Liver (tissue), 9 donors: ENCODE data around the gene SPATS2. TPM values are rescaled to one million over a fixed set of nuclear protein-coding genes. Genes with fewer than 3 reads are reported as not detected.

Experiments used
- DNase-seq: peaks from one replicate; pipeline ENCODE4 v3.0.0-alpha.2; 2017; ENCODE audit warnings: low spot score
- H3K27ac ChIP-seq, 2 donors: one replicate each; pipeline ENCODE4 v1.7.0; 2013; ENCODE audit warnings: inconsistent platforms in 2 of 2, low read length in 2 of 2, control low read depth in 1 of 2, low read depth in 1 of 2, mild to moderate bottlenecking in 1 of 2
- H3K27me3 ChIP-seq, 4 donors: one replicate each; pipeline versions ENCODE4 v1.6.1 to v1.7.0; 2013; ENCODE audit warnings: low read length in 3 of 4, inconsistent platforms in 1 of 4, mild to moderate bottlenecking in 1 of 4, moderate library complexity in 1 of 4; ENCODE audit not compliant: control insufficient read depth in 4 of 4, insufficient read depth in 4 of 4
- H3K36me3 ChIP-seq, 4 donors: one replicate each; pipeline versions ENCODE4 v1.6.1 to v1.7.0; 2013; ENCODE audit warnings: low read length in 3 of 4, mild to moderate bottlenecking in 3 of 4, low read depth in 1 of 4, moderate library complexity in 1 of 4; ENCODE audit not compliant: control insufficient read depth in 4 of 4, insufficient read depth in 3 of 4
- H3K4me1 ChIP-seq, 4 donors: one replicate each; pipeline versions ENCODE4 v1.6.1 to v1.7.0; 2013; ENCODE audit warnings: low read length in 3 of 4, mild to moderate bottlenecking in 3 of 4, moderate library complexity in 1 of 4; ENCODE audit not compliant: control insufficient read depth in 4 of 4, insufficient read depth in 4 of 4
- H3K4me3 ChIP-seq, 3 donors: one replicate each; pipeline versions ENCODE4 v1.6.1 to v1.7.0; 2013; ENCODE audit warnings: low read length in 3 of 3, control low read depth in 1 of 3, low read depth in 1 of 3, mild to moderate bottlenecking in 1 of 3
- H3K9ac ChIP-seq, 2 donors: one replicate each; pipeline ENCODE4 v1.7.0; 2013; ENCODE audit warnings: low read length in 2 of 2, mild to moderate bottlenecking in 2 of 2, moderate library complexity in 2 of 2, control low read depth in 1 of 2, low read depth in 1 of 2
- H3K9me3 ChIP-seq, 4 donors: one replicate each; pipeline versions ENCODE4 v1.6.1 to v1.7.0; 2013; ENCODE audit warnings: low read length in 3 of 4; ENCODE audit not compliant: control insufficient read depth in 4 of 4
- ATF3 ChIP-seq: IDR thresholded peaks from 2 replicates; pipeline ENCODE4 v1.6.1; 2016; ENCODE audit warnings: antibody characterized with exemption
- CTCF ChIP-seq: fragments of 150-350 bp; IDR thresholded peaks from 2 replicates; pipeline ENCODE4 v1.5.1; 2017; ENCODE audit warnings: improper control_type of control experiment, low read depth, low read length; ENCODE audit not compliant: missing input control
- EGR1 ChIP-seq, 2 donors: IDR thresholded peaks; 2 replicates each; pipeline ENCODE4 v1.6.1; 2016 to 2018; ENCODE audit warnings: antibody characterized with exemption in 2 of 2, low read depth in 2 of 2
- FOXA1 ChIP-seq: IDR thresholded peaks from 2 replicates; pipeline ENCODE4 v1.6.1; 2016; ENCODE audit warnings: antibody characterized with exemption
- FOXA2 ChIP-seq: IDR thresholded peaks from 2 replicates; pipeline ENCODE4 v1.6.1; 2016; ENCODE audit warnings: antibody characterized with exemption
- GABPA ChIP-seq, 2 donors: IDR thresholded peaks in 1 of 2; conservative IDR thresholded peaks in 1 of 2; 2 replicates each; pipeline ENCODE4 v1.6.1; 2016; ENCODE audit warnings: antibody characterized with exemption in 2 of 2, mild to moderate bottlenecking in 1 of 2, moderate library complexity in 1 of 2
- HNF4A ChIP-seq, 2 donors: conservative IDR thresholded peaks; 2 replicates each; pipeline ENCODE4 v1.6.1; 2016; ENCODE audit warnings: antibody characterized with exemption in 2 of 2, mild to moderate bottlenecking in 2 of 2
- HNF4G ChIP-seq: IDR thresholded peaks from 2 replicates; pipeline ENCODE4 v1.6.1; 2016; ENCODE audit warnings: antibody characterized with exemption
- JUND ChIP-seq, 2 donors: IDR thresholded peaks; 2 replicates each; pipeline ENCODE4 v1.6.1; 2016; ENCODE audit warnings: antibody characterized with exemption in 2 of 2
- MAX ChIP-seq: IDR thresholded peaks from 2 replicates; pipeline ENCODE4 v1.6.1; 2016; ENCODE audit warnings: antibody characterized with exemption
- NR2F2 ChIP-seq: IDR thresholded peaks from 2 replicates; pipeline ENCODE4 v1.6.1; 2016; ENCODE audit warnings: antibody characterized with exemption
- RAD21 ChIP-seq, 2 donors: IDR thresholded peaks; 2 replicates each; pipeline ENCODE4 v1.6.1; 2016; ENCODE audit warnings: antibody characterized with exemption in 2 of 2, mild to moderate bottlenecking in 2 of 2
- REST ChIP-seq: IDR thresholded peaks from 2 replicates; pipeline ENCODE4 v1.6.1; 2016; ENCODE audit warnings: antibody characterized with exemption, mild to moderate bottlenecking
- RXRA ChIP-seq, 2 donors: IDR thresholded peaks; 2 replicates each; pipeline ENCODE4 v1.6.1; 2017 to 2018; ENCODE audit warnings: antibody characterized with exemption in 2 of 2, mild to moderate bottlenecking in 1 of 2
- SP1 ChIP-seq: IDR thresholded peaks from 2 replicates; pipeline ENCODE4 v1.6.1; 2018; ENCODE audit warnings: antibody characterized with exemption, mild to moderate bottlenecking
- TAF1 ChIP-seq: conservative IDR thresholded peaks from 2 replicates; pipeline ENCODE4 v1.6.1; 2016; ENCODE audit warnings: antibody characterized with exemption, mild to moderate bottlenecking
- YY1 ChIP-seq: IDR thresholded peaks from 2 replicates; pipeline ENCODE4 v1.6.1; 2016; ENCODE audit warnings: antibody characterized with exemption, mild to moderate bottlenecking
- ZBTB33 ChIP-seq: IDR thresholded peaks from 2 replicates; pipeline ENCODE4 v1.6.1; 2016; ENCODE audit warnings: antibody characterized with exemption
- WGBS: extraction: QIAGEN DNeasy Blood & Tissue Kit; methylation state at CpG from one replicate; pipeline ENCODE4 v1.1.7; 2013; 5-methylcytosine and 5-hydroxymethylcytosine counted together
- polyA plus RNA-seq, 2 donors: library from polyadenylated mRNA; stranded (reverse) in 1 of 2; unstranded in 1 of 2; fragments of 200-250 nt in 1 of 2; fragments of >200 nt in 1 of 2; fragmentation: Nextera tagmentation in 1 of 2; extraction: Ambion mirVana in 1 of 2; gene quantifications; one replicate each; pipeline versions ENCODE4 v1.2.1 to v1.2.3, GENCODE V29; 2013 to 2015
- total RNA-seq, 2 donors: library from RNA; depleted of rRNA; stranded (reverse); fragments of >200 nt; gene quantifications; one replicate each; pipeline ENCODE4 v1.2.3, GENCODE V29; 2014
- donor health status: healthy.
- donor health status: healthy.
- donor health status: healthy.
- donor health status: healthy.
- donor health status: healthy.

SPATS2 gene
- total and polyA plus RNA-seq, 4 donors, result 2.4 to 5.2 (median 4.5) TPM

GRCh38 chr12:49334226-49334625 lies 33.0 kb upstream of the SPATS2 start:
- Histone ChIP-seq H3K9ac (no peak overlapping the region), H3K27me3 (peaks cover 0 to 13% (median 4%) of the 10 kb centered on the region in 4 donors), H3K9me3 (no peaks in the 10 kb centered on the region), H3K27ac (no peak overlapping the region), H3K36me3 (no peaks in the 10 kb centered on the region), H3K4me3 (no peak overlapping the region), H3K4me1 (peaks cover 0 to 14% (median 9%) of the 10 kb centered on the region in 4 donors)
- WGBS, result 39% methylated on average over 19 of the region's 19 CpGs
- TF ChIP-seq RAD21 (IDR thresholded peaks at IDR 0.05), result no peak
- no peak for TF ChIP-seq RXRA (IDR thresholded peaks at IDR 0.05)
- TF ChIP-seq FOXA1, result no peak
- no peak for TF ChIP-seq NR2F2
- no peak for TF ChIP-seq JUND (IDR thresholded peaks at IDR 0.05)
- no peak for TF ChIP-seq YY1
- TF ChIP-seq ATF3, result no peak
- no peak for TF ChIP-seq CTCF
- no peak for TF ChIP-seq FOXA2
- no peak for TF ChIP-seq REST
- TF ChIP-seq ZBTB33, result no peak
- no peak for TF ChIP-seq GABPA (IDR thresholded peaks at IDR 0.05 in 1 of 2, conservative IDR thresholded peaks at IDR 0.05 in 1 of 2)
- TF ChIP-seq HNF4A (conservative IDR thresholded peaks at IDR 0.05), result no peak
- no peak for TF ChIP-seq SP1
- no peak for TF ChIP-seq TAF1
- no peak for TF ChIP-seq EGR1 (IDR thresholded peaks at IDR 0.05; ENCODE audit: low read depth in 2 of 2)
- no peak for TF ChIP-seq MAX
- no peak for TF ChIP-seq HNF4G
- no peak for DNase-seq
